GM18868 (cell line): ENCODE data around the gene ACOT11.
"Not testable (repeated sequence)": the region's sequence is repeated elsewhere in the genome, so short reads cannot be mapped to it uniquely, and the experiment has no call there.

Experiments
- ATAC-seq: cut with Tn5 transposase; IDR thresholded peaks from one replicate; pipeline ENCODE4 v1.9.1; 2021; ENCODE audit warnings: mild to moderate bottlenecking, moderate library complexity; ENCODE audit not compliant: unreplicated experiment

ACOT11 gene

DNA sequence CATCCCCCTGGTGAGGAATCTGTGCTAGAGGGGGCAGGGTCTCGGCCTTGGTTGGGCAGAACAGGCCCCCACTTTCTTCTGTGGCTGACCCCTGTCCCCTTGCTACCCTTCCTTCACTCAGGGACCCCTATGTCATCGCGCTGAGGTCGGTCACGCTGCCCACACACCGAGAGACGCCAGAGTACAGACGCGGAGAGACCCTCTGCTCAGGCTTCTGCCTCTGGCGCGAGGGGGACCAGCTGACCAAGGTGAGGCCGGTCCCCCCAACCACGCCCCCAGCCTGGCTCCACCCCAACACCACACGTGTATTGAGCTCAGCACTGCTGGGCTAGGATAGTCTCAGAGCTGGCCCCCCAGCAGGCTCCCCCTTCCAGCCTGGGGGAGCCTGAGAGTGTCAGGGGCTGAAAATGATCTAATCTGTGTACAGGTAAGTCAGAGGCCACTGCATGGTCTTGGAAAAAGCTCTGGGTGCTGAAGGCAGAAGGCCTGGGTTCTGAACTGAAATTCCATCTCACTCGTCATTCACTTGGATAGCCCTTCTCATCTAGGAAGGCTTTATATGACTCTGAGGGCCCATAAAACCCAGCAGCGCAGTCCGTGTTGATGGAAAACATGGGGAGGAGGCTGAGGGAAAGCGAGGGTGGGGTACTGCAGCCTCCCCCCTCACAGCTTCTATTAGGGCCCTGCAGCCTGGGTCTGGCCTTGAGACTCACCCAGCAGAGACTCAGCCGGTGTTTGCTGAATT lies 60.0 kb downstream of the ACOT11 start:
- no peak for ATAC-seq

DNA sequence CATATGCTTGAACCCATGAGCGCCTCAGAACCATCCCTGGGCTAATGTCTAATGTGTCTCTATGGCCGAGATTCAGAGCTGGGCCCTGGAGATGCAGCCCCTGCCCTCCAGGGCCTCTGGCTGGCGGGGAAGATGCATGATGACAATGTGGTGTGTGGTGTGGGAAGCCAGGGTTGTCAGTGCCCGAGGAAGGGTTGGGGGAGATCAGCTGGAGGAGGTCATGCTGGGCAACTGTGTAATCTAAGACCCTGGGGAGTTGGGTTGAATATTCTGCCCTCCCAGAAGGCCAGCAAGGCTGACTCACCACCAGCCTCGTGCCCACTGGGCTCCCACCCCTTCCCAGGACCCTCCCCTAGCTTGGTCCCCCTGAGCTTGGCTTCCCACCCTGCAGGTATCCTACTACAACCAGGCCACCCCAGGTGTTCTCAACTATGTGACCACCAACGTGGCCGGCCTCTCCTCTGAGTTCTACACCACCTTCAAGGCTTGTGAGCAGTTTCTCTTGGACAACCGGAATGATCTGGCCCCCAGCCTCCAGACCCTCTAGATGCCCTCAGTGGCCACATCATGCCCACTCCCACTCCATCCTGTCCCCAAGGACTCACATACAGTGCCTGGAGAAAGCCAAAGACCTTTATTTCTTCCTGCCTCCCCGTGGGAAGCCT lies 60.7 kb downstream of the ACOT11 start:
- ATAC-seq, result no peak

DNA sequence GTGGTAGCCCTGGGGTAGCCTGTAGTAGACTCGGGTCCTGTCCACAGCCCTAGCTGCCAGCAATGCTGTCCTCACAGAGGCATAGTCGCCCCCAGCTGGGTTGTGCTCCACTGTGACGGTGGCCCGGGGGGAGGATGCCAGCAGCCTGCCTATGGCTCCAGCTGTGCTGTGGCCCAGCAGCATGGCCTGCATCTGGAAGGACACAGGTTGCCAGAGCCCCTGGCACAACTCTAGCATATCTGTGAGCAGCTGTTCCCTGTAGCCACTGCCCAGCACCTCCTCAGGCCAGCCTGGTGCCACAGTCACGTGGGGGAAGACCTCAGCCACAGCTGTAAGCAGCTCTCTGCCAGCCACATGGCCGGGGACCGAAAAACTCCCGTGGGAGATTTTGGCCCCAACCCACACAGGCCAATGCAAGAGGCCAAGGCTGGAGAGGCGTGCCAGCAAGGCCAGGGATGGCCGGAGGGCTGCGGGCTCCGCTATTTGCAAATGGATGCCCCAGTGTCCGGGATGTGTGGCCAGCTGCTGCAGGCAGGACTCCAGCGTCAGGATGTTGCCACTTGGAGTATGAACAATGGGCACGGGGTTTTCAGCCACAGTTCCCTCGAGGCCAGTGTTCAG lies 61.4 kb downstream of the ACOT11 start:
- no peak for ATAC-seq

DNA sequence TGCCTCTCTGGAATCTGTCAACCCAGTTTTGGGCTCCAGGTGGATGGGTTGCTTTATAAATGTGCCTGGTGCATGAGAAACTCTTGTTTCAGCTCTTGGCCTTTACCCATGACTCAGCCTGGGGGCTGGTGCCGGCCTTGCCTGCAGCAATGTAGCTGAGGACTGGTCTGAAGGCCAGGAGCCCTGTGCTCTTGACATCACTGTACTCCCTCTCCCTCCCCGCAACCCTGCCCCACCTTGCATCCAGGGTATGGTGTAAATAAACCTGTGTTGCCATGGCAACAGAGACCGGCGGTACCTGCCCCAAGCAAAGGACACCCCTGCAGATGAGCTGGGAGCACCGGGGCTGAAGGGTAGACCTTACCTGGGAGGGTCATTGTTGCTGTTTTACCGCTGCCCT lies 62.0 kb downstream of the ACOT11 start:
- no peak for ATAC-seq

- ATAC-seq, result no peak
Measured at GRCh38 chr1:54610601-54611580, 62.9 kb downstream of the ACOT11 start.

DNA sequence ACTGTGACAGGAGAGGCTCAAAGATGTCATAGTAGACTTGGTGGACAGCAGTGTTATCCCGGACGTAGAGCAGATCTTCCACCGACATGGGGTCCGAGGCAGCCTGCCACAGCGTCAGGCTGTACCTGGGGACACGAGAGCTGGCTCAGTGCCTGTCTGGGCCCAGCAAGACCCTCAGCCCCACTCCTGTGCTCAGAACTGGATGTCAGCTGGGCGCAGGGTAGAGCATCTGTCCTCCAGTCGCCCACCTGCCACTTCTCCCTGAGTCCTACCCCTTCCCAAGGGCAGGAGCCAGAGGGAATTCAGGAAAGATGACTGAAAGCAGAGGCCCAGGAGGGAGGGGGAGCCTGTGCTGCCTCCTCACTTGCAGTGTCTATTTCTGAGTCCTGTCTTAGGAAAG lies 63.6 kb downstream of the ACOT11 start:
- ATAC-seq, result no peak

DNA sequence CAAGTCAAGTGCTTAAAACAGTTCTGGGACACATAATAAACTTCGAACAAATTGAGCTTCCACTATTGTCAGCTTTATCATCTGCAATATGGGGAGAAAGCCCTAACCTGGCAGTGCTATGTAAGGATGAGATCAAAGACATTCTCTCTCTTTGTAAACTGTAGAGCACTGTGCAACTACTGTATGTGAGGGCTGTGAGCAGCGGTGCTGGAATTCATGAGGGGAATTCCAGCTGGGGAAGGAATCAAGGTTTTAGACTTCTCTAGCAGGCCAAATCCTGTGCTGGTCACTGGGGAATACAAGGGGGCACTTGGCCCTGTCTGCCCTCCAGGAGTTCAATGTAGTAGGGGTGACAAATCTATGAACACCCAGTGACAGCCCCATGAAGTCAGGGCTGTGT lies 66.0 kb downstream of the ACOT11 start:
- no peak for ATAC-seq

DNA sequence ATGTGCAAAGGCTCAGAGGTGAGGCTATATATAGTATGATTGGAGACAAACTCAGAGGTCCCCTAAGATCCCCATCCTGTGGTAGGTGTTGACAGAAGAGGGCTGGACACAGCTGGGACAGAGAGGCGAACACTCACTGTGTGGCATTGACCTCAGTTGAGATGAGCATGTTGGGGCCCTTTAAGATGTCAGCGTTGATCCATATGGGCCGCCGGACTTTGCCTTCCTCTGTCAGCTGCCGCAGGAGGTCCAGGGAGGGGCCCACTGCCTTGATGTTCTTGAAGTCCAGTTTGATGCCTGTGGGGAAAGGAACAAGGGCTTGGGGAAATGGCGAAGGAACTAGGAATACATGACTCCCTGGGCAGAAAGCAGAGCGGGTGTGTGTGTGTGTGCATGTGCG lies 66.5 kb downstream of the ACOT11 start:
- no peak for ATAC-seq

GRCh38 chr1:54615531-54616279 lies 67.7 kb downstream of the ACOT11 start:
- no peak for ATAC-seq

GRCh38 chr1:54619749-54620148 lies 71.7 kb downstream of the ACOT11 start:
- no peak for ATAC-seq

GRCh38 chr1:54623216-54624007 lies 75.4 kb downstream of the ACOT11 start, which contains the start of gene FAM151A:
TSS of gene FAM151A (minus strand) at chr1:54623525. CDS start at chr1:54623395, 130 bp downstream.
- no peak for ATAC-seq

DNA sequence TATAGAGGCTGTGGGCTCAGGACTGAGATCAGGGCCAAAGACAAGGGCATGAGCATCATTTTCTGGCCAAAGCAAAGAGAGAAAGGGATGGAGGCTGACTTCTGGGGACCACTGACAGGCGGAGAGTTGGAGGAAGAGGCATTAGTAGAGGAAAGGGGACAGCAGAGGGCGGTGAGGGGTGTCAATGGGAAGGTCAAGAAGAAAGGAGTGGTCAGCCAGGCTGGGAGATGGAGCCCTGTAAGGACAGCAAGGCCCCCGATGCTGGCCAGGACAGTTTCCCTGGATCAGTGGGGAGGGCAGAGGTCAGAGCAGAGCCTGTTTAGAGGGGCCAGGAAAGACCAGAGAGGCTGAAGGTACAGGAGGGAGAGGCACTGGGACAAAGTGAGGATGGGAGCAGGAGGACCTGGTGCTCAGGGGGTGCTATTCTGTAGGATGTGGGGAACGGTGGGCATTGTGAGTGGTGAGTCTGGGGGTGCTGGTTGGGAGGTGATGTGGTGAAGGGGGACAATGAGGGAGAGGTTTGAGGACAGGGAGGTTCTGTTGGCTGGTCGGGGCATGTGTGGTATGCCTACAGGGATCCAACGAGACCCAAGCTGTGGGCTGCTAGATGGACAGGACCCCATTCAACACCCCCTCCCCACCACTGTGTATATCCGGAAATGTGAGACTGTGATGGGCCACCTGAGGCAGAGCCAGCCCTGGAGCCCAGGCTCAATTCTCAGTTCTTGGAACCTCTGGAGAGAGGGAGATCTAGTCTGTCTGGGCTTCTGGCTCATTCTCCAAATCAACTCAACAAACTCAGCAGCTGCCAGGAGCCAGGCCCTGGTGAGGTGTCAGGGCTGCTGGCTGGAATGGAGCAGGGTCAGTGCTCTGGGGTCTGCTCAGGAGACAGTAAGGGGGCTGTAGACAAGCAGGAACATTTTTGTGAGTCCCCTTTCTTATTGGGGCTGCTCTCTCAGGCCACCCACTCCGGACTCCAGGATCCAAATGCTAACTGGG lies 76.7 kb downstream of the ACOT11 start:
- no peak for ATAC-seq

DNA sequence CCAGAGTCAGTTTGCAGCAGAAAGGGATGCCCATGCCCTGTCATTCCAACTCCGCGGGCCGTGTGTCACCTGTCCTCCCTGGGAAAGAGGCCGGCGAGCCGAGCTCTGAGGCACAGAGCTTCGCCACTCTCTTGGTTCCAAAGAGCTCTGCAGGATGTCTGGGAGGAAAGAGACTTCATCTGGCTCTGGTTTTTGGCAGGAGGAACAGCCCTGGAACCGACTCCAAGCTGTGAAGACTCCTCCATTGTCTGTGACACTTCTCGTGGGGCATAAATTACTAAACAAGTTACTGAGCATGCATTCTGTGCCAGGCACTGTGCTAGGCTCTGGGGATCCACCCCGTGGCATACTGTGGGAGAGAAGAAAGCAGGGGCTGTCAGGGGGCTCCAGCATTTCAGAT lies 79.2 kb downstream of the ACOT11 start:
- no peak for ATAC-seq

DNA sequence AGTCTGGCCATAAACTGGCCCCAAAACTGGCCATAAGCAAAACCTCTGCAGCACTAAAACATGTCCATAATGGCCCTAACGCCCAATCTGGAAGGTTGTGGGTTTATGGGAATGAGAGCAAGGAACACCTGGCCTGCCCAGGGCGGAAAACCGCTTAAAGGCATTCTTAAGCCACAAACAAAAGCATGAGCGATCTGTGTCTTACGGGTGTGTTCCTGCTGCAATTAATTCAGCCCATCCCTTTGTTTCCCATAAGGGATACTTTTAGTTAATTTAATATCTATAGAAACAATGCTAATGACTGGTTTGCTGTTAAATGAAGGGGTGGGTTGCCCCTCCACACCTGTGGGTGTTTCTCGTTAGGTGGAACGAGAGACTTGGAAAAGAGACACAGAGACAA lies 87.8 kb downstream of the ACOT11 start:
- ATAC-seq, result not testable (repeated sequence)

DNA sequence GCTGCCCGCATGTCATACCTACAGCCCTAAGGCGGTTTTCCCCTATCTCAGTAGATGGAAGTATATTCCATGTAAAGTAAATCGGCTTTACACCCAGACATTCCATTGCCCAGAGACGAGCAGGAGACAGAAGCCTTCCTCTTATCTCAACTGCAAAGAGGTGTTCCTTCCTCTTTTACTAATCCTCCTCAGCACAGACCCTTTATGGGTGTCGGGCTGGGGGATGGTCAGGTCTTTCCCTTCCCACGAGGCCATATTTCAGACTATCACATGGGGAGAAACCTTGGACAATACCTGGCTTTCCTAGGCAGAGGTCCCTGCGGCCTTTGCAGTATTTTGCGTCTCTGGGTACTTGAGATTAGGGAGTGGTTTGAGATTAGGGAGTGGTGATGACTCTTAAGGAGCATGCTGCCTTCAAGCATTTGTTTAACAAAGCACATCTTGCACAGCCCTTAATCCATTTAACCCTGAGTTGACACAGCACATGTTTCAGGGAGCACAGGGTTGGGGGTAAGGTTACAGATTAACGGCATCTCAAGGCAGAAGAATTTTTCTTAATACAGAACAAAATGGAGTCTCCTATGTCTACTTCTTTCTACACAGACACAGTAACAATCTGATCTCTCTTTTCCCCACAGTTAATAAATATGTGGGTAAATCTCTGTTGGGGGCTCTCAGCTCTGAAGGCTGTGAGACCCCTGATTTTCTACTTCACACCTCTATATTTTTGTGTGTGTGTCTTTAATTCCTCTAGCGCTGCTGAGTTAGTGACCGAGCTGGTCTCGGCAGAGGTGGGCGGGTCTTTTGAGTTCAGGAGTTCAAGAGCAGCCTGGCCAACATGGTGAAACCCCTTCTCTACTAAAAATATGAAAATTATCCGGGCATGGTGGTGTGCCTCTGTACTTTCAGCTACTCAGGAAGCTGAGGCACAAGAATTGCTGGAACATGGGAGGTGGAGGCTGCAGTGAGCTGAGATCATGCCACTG lies 88.7 kb downstream of the ACOT11 start:
- not testable (repeated sequence) for ATAC-seq

GRCh38 chr1:54640361-54640760 lies 92.3 kb downstream of the ACOT11 start:
- no peak for ATAC-seq
